ENCODE results near the gene HESX1. TPM values are rescaled to one million over a fixed set of nuclear protein-coding genes. Genes with fewer than 3 reads are reported as not detected.

Gene HESX1
- polyA plus RNA-seq, 4 donors: 3.4 to 4.7 (median 4.0) TPM

DNA sequence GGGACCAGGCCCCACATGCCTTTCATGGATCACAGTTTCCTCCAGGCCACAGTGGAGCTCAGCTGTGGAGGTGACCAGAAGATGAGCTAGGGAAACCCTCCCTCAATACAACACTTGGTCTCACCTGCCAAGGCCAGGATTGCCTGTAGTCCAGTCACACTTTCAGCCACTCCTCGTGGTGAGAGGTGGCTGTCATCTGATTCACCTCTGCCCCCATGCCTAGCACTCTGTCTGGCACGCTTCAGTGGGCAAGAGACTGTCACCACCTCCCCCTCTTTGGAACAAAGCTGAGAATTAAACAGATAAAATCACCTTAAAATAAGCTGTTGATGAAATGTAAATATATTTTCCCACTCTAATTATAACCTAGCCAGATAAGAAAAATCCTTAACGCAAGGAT lies 30.7 kb downstream of the HESX1 start:
- no peak for DNase-seq (ENCODE audit: low read depth in 4 of 4, low spot score in 2 of 4)

DNA sequence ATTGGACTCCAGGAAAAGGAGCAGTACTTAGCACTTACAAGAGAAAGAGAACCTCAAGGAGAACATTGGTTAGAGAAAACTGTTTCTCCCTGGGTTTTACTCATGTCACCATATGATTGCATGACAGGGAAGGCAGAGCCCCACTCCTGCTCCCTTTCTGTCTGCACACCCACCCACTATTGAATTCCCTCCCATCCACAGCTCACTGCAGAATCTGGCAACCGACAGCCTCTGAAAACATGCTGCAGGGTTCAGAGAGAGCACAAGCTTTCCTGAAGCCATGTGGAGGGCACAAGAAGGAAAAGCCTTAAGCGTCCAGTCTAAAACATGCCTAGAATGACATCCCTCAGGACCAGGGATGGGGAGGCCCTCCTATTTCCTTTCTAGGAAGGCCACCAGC lies 31.6 kb downstream of the HESX1 start:
- no peak for DNase-seq (ENCODE audit: low read depth in 4 of 4, low spot score in 2 of 4)

DNA sequence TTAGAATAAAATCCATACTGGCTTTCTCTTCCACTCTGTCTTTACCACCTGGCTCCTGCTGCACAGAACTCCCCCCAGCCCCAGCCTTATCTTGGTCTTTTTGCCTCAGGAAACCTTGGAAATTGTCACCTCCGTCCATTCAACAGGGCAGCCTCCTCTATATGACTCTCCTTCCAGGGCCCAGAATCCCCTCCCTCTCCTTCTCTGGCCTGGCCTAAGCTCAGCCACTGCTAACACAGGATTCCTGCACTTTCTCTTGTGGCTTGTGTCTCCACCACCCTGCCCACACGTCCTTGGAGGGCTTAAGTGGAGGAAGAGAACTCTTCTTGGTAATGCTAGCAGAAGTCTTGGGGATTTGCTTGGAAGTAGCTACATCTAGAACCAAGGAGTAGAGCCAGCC lies 33.1 kb downstream of the HESX1 start:
- DNase-seq (ENCODE audit: low read depth in 4 of 4, low spot score in 2 of 4): no peak

DNA sequence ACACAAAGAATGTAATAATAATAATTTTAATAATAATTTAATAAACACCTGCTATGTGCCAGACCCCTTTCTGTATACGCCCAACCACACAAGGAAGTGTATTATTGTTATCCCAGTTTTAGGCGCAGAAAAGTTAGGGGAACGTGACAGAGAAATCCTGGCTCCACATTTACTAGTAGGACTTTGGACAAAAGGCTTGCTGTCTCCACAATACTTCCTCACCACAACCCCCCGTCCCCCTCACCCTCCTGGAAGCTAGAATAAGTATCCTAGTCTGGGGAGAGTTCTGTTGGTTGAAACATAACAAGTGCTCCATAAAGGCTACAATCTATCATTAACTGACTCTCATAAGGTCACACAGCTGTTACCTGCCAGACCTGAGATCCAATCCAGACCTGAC lies 34.1 kb downstream of the HESX1 start:
- DNase-seq (ENCODE audit: low read depth in 4 of 4, low spot score in 2 of 4): no peak

DNA sequence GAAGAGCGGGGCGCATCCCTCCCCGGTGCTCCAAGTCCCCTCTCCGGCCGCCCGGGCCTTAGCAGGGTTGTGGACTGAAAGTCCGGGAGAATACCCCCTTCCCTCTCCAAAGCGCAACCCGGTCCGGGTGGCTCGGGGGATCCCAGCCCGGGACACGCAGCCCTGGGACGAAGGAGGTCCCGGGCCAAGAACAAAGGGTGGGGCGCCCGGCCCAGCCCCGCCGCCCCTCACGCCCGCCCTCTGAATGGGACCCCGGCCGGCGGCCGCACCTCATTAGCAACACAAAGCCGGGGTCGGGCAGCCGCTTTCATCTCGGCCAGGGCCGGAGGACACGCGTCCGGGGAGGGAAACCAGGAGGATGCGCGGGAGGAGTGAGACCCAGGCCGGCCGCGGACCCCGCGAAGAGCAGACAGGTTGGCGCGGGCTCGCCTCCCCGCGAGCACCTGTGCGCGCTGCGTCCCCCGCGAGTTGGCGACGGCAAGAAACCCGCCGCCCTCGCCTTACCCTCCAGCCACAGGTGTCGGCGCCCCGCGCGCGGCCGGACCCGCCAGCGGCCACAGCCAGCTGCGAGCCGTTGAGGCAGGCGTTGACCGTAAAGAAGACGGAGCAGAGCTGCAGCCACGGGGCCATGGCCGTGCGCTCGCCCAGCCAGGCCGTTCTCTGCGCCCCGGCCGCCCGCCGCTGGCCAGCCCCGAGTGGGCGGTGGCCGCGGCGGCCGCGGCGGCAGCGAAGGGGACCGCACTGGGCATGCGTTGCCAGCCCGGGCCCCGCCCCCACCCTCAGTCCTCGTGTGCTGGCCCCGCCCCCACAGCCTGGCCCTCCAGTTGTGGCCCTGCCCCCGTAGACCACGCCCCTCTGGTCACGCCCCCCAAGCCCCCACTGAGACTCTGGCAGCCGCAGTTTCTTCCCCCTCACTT lies 34.9 kb downstream of the HESX1 start, which contains the start of gene IL17RD:
Gene IL17RD (minus strand): TSS at position 697 of the 917 bp plus-strand sequence. CDS start 67 bp downstream, at position 630.
- peak in 1 of 4 donors; percentile 77 for DNase-seq (ENCODE audit: low read depth in 4 of 4, low spot score in 2 of 4)

GRCh38 chr3:57164217-57164656 lies 35.5 kb downstream of the HESX1 start:
- DNase-seq (ENCODE audit: low read depth in 4 of 4, low spot score in 2 of 4): no peak

GRCh38 chr3:57163751-57164150 lies 36.0 kb downstream of the HESX1 start:
- DNase-seq (ENCODE audit: low read depth in 4 of 4, low spot score in 2 of 4): no peak

GRCh38 chr3:57161915-57162314 lies 37.9 kb downstream of the HESX1 start:
- DNase-seq (ENCODE audit: low read depth in 4 of 4, low spot score in 2 of 4): no peak

GRCh38 chr3:57160765-57161538 lies 38.8 kb downstream of the HESX1 start:
- DNase-seq (ENCODE audit: low read depth in 4 of 4, low spot score in 2 of 4): no peak

GRCh38 chr3:57160076-57160764 lies 39.6 kb downstream of the HESX1 start:
- no peak for DNase-seq (ENCODE audit: low read depth in 4 of 4, low spot score in 2 of 4)

DNA sequence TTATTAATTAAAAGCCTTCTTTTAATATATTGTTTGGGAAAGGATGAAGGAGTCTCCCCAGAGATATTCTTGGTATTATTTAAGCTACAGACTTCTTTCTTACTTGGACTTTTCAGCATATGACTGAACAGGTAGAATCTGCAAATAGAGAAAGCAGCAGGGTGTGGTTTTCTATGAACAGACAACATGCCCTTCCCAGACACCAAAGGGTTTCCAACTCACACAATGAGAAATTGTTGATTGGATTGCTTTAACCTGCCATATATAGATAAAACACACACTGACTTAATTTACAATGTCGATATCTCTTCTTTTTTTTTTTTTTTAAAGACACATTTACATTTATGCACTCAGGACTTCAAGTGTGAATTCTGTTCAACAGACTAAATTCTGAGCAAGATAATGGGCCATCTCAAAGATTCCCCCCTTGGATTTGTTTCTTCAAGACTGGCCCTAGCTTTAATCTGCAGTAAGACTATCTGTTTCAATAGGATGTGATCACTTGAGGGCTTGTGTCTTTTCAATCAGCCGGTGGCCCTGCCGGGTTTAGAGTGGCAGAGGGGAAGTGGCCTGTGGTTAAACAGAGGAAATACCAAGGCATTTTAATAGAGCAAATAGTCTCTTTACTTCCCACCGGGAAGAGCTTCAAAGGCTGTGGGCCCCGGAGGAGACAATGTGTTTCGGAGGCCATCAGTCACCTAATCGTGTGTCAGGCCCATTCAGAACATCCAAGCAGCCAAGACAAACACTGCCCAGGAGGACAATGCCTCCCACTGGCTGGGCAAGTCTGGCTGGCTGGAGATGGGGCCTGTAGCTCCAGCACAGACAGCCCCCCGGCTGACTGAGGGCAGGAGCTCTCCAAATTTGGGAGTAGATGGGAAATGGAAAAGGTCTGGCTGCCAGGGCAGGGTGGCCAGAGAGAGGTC lies 40.7 kb downstream of the HESX1 start:
- no peak for DNase-seq (ENCODE audit: low read depth in 4 of 4, low spot score in 2 of 4)

DNA sequence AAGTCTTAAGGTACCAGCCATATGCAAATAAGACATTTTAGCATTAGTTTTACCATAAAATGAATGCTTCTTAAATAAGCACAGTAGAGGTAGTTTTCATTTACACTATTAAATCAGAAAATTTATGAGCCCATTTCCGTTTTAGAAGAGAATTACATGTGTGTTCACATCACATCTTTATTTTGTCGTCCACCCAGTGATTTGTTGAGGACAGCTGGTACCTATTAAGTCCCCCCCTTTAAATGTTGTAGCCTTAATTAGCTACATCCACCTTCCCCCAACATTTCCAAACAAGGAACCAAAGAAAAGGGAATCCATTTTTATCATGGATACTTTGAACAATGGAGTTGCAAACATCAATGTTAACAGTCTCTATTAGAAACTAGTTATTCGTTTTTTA lies 41.5 kb downstream of the HESX1 start:
- DNase-seq (ENCODE audit: low read depth in 4 of 4, low spot score in 2 of 4): no peak

DNA sequence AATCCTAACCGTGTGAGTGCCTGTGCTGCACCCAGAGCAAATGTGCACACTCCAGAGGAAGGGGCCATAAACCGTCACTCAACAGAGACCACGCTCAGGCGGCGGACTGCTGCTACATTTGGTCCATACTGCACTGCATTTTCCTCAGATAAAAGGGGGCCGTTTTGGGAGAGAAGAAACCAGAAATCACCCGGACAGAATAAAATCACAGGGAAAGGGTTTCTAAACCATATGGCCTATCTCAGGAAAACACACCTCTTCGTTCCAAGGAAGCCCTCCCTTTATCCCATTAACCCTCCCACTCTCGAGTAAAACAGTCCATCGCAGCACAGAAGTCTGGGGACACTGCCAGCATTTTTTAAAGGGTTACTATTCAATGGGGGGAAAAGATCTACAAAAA lies 42.2 kb downstream of the HESX1 start:
- DNase-seq (ENCODE audit: low read depth in 4 of 4, low spot score in 2 of 4): no peak

- DNase-seq (ENCODE audit: low read depth in 4 of 4, low spot score in 2 of 4): no peak
Observed at GRCh38 chr3:57155310-57155643, 44.5 kb downstream of the HESX1 start.

DNA sequence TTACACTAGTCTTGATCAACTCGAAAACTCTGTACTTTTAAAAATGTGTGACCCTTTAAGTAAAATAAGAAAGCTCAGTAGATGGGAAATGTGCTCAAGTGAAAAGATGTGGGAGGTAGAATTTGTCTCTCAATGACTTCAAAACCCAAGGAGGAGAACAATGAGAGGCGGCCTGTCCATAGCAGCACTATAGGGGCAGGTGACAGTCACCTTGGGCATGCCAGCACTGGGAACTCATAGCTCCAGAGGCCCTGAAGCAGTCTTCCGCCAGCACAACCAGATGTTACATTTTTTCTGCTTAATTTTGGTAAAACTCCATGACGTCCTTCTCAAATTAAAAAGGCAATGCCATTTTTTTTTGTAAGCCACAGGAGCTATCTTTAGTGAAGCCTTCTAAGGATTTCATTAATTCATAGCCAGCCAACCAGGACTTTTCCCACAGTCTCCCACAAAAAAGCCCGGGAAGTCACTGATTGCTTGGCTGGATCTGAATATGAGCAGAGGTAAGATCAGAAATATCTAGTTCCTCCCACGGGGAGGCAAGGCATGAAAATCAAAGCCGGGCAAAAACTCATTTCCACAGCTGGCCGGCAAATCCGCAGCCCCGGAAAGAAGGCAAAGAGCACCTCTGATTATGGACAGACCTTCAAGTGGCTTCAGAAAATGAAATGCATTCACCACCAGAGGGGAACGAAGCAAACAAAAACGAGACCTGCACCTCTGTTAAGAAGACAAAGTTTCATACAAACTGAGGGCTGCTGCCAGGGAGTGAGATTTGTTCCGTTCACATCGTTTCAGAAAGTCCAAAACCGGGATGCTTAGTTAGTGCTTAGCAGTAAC lies 45.1 kb downstream of the HESX1 start:
- DNase-seq (ENCODE audit: low read depth in 4 of 4, low spot score in 2 of 4): no peak

DNA sequence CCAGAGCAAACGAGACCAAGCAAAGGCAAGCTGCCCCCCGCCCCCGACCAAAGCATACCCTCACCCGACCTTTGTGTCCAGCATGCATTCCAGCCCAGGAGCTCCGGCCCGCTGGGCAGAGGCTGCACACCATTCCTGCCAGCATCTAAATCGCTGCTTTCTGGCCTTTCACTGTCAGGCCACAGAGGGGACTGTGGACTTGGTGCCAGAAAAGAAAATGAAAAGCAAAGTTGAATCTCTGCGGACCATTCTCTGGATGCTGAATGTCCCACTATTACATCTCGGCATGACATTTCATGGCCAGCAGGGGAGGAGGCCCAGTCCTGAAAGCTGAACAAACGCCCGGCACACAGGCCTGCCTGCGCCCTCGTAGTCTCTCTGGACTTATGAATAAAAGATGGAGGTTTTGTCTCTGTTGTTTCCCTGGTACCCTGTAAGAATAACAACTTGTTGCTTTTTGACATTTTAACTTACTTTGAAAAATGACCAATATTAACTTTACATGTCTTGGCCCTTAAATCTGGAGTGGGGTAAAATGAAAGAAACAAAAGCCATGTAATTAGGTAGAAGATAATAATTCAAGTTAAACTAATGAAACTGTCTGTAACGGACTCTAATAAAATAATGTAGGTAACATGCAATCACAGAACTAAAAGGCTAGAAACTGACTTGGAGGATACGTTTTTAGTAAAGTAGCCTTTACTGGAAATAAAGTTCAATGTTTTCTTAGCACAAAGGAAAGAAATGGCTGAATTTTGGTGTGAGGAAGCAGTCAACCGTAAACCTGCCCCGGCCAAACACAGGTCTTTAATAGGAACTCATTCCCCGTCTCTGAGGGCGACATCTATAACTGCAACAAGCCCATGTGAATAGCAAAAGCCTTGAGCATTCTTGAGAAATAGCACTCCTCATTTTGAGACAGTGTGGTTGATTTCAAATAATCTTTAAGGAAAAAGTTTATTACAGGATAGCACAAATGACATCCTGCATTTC lies 47.3 kb downstream of the HESX1 start:
- no peak for DNase-seq (ENCODE audit: low read depth in 4 of 4, low spot score in 2 of 4)

DNA sequence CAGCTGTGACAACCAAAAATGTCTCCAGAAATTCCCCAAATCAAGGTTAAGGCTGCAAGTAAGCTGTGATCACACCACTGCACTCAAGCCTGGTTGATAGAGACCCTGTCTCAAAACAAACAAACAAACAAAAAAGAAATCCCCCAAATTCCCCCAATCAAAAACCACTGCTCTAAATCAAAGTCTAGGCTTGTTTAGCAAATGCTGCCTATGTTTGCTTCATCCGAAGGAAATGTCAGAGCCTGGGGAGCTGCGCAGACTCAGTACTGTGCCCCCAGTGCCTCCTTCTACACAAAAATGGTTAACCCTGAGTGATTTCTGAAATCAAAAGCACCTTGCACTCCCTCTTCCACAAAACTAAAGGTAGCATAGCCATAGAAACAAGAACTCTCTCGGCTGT lies 48.0 kb downstream of the HESX1 start:
- DNase-seq (ENCODE audit: low read depth in 4 of 4, low spot score in 2 of 4): no peak

- DNase-seq (ENCODE audit: low read depth in 4 of 4, low spot score in 2 of 4): no peak
Observed at GRCh38 chr3:57151021-57151449, 48.7 kb downstream of the HESX1 start.

All from left renal cortex interstitium (tissue), 4 donors.